ENCODE measurements around the gene APOBEC3B.
"Not testable (repeated sequence)": the region's sequence is repeated elsewhere in the genome, so short reads cannot be mapped to it uniquely, and the experiment has no call there.

Gene APOBEC3B

DNA sequence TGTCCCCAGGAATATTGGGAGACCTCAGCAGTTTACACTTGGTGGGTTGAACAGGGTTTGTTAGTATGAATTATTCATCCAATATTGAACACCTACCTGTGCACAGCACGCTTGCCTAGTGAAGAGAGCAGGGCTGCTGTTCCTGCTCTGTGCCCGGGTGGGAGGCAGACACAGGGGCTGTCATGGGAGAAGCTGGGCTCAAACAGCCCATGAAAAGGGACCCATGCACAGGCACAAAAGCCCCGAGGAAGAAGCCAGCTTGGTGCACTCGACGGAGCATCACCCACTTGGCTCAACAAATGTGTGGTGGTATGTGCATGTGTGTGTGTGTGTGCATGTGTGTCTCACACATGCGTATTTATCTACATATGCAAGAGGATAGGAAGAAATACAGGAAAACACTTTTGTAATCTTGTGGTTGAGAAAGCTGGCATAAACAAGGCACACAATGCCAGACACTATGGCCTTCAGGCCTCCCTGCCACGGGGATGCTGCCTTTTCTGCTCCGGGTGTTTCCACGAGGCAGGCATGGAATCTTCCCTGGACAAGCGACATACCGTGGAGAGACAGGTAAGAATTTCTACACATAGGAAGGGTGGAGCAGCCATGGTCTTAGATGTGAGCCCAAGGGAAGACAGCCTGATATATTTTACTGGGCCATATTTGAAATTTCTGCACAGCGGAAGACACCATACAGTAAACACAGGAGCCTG, 29.7 kb upstream of the APOBEC3B start:
- no peak for DNase-seq

DNA sequence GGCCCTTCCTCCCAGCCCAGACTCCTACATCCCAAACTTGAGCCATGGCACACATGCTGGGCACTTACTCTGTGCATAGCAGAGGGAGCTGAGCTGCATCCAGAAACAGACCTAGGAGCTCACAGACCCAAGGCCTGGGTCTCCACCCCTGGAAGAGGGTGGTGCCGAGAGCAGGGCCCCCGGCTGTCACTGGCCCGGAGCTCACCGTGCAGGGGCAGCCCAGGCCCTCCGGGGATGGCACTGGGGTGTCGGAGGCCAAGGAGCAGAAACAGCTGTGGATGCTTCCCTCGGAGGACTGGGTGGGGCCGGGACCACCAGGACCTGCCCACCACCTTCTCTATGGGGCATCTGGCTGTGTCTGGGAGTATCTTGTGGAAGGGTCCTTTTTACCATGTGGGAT, 29.1 kb upstream of the APOBEC3B start:
- DNase-seq = no peak

DNA sequence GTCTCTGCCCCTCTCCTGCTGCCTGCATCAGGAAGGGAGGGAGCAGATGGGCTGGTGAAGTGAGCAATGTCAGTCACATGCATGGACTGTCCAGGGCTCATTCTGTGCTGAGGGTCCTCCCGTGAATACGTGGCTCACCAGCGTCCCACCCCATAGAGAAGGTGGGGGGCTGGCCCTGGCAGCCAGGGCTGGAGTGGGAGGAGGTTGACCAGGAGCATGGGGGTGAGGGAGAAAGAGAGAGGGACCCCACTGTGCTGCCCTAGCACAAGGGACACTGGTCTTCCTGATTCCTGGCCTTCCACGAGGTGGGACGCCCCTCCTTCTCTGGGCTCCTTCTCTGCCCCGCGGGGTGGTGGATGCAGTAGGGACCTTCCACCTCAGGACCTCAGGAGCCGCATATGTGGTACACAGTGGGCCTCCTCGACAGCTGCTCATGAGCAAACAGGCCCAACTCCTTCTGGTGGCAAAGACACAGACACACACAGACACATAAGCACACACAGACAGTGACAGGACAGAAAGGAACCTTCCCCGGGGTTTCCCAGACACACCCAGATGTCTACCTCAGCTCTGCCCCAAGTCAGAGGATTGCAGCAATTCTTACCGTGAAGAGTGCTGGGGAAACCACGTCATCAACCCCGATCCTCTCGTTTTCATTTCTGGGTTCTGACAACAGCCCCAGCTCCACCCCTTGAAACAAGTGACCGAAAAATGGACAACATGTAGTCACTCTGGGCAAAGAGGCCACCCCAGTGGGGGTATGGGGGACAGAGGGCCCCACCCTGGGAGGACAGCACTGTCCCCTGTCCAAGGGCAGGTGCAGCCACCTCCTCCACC, 28.4 kb upstream of the APOBEC3B start:
- DNase-seq = no peak

DNA sequence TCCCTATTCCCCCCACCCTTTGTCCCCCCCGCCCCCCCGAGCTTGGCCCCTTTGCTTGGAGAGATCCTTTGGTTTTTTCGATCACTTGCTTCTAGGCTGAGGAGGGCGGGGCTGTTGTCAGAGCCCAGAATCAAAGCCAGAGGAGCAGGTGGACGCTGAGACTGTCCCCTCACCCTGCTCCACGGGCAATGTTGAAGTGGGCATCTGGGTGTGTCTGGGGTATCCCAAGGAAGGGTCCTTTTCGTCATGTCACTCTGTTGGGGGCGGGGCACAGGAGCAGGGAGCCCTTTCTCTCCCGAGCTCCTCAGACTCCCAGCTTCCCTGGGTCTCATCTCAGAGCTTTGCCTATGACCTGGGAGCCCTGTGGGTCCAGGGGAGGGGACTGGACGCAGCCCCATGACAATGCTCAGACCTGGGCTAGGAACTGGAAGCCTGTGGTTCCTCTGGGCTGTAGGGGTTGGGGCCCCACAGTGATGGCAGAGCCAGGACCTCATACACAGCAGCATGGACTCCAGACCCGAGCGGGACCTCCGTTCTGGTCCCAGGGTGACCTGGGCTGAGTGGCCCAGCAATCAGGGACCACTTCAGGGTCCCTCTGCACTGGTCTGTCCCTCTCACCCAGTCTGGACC, 27.6 kb upstream of the APOBEC3B start:
- DNase-seq = no peak

DNA sequence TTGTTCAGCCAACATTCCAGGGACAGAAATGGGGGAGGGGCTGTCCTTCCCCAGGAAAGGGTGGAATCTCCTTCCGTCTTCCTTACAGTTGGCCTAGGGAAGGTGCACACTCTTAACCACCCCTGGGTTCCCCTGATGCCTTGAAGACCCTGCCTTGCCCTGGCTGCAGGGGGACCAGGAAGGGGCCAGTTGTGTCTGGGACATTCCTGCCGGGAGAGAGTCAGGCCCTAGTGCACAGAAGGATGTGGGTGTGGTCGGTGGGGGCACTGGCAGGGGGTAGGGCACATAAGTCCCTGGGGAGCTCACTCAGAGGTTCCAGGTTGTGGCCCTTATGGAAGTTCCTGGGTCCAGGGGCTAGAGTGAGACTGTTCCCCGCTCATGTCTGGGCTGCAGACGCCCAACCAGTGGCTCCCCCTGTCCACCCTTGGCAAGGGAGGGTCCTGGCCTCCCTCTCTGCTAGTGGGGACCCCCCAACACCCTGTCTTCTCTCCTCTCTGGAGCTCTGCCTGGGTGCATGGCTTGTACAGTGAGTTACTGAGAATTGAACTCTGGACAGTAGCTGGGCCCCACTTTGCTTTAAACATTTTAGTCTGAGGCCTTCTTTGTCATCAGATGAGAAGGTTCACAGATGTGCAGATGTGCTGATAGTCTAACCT, 26.8 kb upstream of the APOBEC3B start:
- no peak for DNase-seq

DNA sequence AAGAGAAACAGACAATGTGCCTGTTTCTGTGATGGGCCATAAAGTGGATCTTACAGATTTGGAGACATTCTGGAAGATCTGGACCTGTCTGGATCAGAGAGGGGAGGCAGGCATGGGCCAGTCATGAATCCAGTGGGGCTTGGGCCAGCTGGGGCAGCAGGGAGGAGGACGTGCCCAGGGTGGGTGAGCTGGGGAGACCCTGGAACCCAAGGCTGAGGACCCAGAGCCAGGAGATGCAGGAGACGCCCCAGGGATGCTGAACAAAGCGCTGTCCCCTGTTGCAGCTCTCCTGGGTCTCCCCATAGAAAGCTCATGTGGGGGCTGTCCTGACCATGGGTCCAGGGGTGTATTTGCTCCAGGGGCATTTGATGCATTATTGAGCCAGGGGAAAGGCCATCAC, 26.2 kb upstream of the APOBEC3B start:
- DNase-seq = no peak

DNA sequence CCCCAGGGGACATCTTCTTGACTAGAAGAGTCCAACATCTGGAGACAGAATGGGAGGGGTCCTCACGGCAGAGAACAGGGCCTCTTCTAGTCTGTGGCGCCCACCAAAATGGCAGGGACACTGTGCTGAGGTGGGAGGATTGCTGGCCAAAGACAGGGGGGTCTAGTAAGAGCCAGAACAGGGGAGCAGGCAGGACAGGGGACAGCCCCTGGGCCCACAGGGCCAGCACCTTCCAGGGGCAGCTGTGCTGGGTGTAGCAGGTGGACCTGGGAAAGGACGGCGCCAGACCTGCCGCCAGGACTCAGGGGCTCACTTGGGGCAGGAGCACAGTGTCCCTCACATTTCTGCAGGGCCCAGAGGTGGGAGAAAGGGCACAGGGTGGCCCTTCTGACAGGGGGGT, 25.6 kb upstream of the APOBEC3B start:
- DNase-seq = no peak

DNA sequence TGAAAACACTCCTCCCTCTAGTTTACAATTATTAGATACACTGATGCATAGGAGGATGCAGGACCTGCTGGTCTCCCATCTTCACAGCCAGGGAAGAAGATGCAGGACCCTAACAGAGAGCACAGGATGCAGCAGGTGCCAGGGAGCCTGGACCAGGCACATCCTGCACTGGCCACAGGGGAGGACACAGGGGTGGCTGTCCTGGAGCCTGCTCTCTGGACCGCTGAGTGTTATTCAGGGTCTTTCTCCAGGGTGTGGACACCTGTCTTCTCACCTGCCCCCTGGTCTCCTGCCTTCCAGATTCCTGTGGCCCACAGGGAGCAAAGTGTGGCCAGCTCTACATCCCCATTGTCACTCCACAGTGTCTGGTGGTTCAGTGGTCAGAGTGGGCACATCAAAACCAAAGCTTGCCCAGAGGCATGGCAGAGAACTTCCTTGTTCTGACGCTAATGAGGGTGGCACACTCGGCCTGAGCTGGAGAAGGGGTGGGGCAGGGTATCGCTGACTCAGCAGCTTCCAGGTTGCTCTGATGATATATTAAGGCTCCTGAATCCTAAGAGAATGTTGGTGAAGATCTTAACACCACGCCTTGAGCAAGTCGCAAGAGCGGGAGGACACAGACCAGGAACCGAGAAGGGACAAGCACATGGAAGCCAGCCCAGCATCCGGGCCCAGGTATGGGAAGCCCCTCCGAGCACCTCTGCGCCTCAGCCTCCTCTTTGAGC, 24.9 kb upstream of the APOBEC3B start, which contains the start of gene APOBEC3A:
Gene APOBEC3A (plus strand): TSS at position 564 of the 725 bp plus-strand sequence. CDS start 83 bp downstream, at position 647.
- no peak for DNase-seq

DNA sequence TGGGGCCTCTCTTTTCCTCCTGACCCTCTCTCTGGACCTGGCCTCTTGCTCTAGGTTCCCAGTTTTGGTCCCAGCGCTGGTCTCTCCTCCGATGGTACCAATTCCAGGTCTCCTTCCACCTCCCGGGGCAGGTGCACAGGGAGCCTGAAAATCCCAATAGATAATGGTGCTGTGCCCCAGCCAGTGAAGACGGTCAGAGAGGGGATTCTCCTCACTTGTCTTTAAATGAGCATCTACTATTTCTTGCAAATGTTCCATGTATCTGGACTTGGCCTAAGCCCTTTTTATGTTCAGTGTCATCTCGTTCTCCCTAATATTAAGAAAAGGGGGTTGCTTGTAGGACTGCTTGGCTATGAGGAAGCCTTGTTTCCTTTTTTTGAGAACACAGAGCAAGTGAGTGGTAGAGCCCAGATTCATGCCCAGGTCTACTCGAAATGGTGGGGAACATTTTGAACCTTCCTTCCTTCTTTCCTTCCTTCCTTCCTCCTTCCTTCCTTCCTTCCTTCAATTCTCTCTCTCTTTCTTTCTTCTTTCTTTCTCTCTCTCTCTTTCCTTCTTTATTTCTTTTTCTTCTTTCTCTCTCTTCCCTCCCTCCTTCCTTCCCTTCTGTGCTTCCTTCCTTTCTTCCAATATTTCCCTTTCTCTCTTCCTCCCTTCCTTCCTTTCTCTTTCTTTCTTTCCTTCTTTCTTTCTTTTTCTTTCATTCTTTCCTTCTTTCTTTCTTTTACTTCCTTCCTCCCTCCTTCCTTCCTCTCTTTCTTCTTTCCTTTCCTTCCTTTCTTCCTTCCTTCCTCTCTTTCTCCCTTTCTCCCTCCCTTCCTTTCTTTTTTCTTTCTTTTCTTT, 24.1 kb upstream of the APOBEC3B start:
- no peak for DNase-seq

DNA sequence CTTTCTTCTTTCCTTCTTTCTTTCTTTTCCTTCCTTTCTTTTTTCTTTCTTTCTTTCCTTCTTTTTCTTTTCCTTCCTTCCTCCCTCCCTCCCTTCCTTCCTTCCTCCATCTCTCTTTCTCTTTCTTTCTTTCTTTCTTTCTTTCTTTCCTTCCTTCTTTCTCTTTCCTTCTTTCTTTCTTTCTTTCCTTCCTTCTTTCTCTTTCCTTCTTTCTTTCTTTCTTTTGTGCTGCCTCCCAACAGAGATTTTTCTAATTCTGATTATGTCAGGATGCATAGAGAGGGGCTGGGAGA, 23.6 kb upstream of the APOBEC3B start:
- not testable (repeated sequence) for DNase-seq

DNA sequence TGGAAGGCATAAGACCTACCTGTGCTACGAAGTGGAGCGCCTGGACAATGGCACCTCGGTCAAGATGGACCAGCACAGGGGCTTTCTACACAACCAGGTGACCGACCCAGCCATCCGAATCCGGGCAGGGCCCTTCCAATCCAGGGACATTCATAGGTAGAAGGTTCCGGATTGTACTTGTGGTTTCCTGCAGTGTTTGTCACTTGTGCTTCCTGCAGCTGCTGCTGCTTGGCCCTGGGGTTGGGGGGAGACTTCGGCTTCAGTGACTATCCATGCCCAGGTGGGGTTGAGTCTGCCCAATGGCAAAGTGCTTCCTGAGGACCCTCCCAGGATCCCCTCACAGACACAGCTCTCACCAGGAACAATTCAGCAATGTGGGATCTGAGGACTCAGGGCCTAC, 22.6 kb upstream of the APOBEC3B start:
- no peak for DNase-seq

DNA sequence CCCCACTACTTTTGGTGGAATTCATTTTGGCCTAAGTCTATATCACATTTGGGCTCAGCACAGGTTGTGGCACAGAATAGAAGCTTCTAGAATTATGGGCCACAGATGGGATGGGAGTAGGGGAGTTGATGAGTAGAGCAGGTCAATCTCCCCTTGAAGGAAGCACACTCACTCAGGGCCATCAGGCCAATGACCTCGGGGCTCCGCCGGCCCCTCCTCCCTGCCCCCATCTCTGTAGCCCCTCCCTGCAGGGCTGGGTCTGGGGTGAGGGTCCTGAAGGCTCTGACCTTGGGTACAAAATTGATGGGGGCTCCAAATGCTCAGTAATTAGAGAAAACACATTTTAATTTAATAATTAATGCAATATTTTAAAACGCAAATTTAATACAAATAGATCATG, 21.5 kb upstream of the APOBEC3B start:
- DNase-seq = not testable (repeated sequence)

DNA sequence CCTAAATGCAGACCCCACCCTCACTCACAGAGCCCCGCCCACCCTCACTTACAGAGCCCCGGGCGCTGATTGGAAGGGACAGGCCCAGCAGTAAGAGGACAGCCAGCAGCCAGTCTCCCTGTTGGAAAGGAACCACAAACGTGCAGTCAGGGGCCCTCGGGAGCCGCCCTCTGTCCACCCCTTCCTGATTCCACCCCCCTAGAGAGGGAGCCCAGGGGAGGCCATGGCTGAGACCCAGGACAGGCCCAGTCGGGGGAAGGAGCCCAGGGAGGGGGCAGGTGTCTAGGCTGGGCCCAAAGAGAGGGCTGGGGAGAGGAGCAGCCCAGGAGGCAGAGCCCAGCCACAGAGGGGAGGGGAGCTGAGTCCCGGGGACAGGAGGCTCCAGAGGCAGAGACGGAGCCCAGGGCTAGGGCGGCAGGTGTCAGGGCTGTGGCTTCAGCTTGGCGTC, 18.8 kb upstream of the APOBEC3B start:
- DNase-seq = peak; percentile 8

DNA sequence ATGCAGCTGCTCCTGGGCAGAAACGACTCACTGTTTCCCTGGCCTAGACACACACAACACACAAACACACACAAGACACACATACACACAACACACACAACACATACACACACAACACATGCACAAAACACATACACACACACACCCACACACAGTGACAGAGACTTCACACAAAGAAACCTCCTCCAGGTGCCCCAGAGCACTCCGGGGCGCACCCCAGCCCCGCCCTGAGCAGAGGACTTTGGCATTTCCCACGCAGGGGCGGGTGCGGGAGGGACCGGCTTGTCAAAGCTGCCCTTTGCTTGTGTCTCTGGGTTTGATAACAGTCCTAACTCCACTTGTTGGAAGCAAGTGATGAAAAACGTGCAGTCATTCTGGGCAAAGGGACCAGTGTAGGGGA, 18.3 kb upstream of the APOBEC3B start:
- DNase-seq = no peak

DNA sequence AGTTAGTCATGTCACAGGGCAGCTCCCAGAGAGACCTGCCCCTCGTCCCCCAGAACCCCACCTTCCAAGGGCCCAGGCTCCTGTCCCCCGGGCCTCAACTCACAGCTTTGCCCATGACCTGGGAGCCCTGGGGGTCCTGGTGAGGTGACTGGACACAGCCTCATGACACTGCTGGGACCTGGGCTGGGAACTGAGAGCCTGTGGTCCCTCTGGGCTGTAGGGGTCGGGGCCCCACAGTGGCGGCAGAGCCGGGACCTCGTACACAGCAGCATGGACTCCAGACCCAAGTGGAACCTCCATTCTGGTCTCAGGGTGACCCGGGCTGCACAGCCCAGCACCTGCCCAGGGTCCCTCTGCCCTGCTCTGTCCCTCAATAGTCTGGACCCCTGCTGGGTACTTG, 17.8 kb upstream of the APOBEC3B start:
- DNase-seq = no peak

DNA sequence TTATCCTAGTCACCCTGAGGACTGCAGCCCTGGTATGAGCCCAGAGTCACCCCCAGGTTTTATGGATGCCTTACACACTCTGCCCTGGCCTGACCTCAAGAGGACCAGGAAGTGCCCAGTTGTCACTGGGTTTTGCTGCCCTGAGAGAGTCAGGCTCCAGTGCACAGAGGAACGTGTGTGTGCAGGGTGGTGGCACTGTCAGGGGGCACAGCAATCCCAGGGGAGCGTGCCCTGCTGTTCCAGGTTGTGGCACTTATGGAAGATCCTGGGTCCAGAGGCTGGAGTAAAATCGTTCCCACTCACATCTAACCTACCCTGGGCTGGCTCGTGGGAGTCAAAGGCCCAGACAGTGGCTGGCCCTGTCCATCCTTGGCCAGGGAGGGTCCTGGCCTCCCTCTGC, 17.2 kb upstream of the APOBEC3B start:
- DNase-seq = no peak

DNA sequence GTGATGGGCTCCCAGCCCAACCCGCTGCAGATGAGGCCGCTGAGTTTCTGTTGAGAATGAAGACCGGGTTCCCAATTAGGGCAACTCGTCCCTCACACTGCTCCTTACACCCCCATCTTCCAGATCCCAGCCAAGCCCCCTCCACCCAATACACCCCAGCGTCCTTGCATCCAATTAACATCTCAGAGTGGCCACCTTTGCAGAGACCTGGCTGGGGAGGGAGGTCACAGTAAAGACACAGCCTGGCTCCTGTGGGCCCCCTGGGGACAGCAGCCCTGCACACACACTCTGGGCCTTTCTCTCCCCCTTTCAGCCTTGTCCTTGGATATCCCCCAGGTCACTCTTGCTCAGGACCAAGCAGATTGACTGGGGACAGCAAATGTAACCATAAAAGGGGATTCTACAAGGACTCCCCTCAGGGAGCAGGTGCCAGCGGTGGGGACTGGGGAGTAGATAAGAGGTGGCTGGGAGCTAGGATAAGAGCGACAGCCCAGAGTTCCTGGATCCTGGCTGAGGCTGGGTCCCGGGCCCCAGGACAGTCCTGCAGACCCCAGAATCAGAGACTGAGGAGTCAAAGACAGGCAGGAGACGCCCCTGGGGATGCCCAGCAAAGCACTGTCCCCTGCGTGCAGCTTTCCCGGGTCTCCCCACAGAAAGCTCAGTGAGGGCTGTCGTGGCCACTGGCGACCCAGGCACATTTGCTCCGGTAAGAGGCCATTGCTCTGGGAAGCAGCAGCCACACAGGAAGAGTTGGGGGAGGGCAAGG, 16.4 kb upstream of the APOBEC3B start:
- DNase-seq = no peak

DNA sequence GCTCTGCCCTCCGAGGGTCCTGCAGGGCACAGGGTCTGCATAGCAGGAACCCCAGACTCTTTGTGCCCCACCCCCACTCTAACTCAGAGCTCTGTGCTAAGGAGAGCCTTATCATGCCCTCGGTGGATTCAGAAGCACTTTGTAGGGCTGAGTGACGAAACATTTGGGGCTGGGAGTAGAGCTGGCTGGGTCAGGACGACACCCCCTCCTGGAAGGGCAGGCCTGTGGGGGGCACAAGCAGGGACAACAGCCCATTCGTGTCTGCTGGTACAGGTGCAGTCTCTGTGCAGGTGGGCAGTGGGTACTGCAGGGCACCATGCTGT, 15.8 kb upstream of the APOBEC3B start:
- no peak for DNase-seq

DNA sequence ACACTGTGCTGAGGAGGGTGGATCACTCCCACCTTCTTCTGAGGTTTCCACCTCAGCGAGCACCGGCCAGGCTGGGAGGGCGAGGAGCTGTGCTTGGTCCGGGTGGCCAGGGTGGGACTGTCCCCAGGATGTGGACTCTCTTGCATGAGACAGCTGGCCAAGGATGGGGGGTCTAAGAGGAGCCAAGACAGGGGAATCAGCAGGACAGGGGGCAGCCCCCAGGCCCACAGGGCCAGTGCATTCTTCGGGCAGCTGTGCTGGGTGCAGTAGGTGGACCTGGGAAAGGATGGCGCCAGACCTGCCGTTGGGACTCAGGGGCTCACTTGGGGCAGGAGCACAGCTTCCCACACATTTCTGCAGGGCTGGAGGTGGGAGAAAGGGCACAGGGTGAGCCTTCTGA, 15.2 kb upstream of the APOBEC3B start:
- no peak for DNase-seq

DNA sequence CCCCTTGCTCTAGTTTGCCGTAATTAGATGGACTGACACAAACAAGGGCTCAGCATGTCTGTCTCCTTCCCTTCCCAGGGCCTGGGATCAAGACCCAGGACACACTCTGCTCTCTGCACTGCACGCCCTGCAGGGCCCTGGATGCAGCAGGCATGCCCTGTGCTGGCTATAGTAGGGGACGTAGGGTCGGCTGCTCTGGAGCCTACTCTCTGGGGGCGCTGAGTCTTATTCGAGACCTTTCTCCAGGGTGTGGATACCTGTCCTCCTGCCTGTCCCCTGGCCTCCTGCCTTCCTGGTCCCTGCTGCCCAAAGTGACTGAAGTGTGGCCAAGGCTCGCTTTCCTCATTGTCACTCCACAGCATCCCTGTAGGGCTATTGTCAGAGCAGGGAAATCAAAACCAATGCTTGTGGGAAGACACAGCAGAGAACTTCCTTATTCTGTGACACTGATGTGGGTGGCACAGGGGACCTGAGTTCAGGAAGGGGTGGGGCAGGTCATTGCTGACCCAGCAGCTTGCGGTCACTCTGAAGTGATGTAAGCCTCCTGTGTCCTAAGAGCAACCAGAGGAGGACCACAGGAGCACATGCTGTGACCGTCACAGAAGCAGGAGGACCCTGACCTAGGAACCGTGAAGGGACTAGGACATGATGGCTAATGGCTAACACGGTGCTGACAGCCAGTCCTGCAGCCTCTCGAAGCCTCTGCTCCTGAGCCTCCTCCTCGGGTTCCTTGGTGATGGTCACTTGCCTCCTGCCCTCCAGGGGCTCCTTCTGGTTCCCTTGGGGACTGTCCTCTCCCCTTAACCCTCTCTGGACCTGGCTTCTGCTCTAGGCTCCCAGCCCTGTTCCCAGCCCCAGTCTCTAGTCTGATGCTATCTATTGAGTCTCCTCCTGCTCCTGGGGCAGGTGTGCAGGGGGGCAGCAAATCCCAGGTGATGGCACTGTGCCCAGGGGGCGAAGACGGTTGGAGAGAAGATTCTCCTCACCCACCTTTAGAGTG, 14.4 kb upstream of the APOBEC3B start:
- no peak for DNase-seq
